Activated gamma-delta T cell treated with Interleukin-2 at 50 U/mL for 16 hours (primary cell): Measurements from ENCODE around the gene CNOT2.
"Not testable (repeated sequence)": the region's sequence is repeated elsewhere in the genome, so short reads cannot be mapped to it uniquely, and the experiment has no call there.

ENCODE experiments used
- DNase-seq: peaks from one replicate; pipeline ENCODE4 v3.0.0-alpha.2; 2020

CNOT2 gene

GRCh38 chr12:70367258-70368141 lies 124.3 kb downstream of the CNOT2 start:
- no peak for DNase-seq

DNA sequence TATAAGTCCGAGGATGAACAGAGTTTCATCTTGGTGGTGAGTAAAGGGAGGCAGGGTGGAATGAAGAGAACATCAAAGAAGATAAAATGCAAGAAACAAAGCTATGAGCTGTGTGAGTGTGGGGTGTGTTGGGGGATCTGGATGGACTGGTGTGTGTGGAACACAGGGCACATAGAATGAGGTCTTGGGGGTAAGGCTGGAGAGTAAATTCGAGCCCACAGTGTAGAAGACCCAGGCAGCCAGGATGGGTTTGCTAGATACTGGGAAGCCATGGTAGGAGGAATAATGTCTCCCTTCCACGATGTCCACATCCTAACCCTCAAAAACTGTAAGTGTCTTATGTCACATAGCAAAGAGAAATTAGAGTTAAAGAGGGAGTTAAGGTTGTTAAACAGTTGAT lies 129.6 kb downstream of the CNOT2 start:
- DNase-seq: no peak

GRCh38 chr12:70379846-70380245 lies 136.6 kb downstream of the CNOT2 start:
- DNase-seq: no peak

DNA sequence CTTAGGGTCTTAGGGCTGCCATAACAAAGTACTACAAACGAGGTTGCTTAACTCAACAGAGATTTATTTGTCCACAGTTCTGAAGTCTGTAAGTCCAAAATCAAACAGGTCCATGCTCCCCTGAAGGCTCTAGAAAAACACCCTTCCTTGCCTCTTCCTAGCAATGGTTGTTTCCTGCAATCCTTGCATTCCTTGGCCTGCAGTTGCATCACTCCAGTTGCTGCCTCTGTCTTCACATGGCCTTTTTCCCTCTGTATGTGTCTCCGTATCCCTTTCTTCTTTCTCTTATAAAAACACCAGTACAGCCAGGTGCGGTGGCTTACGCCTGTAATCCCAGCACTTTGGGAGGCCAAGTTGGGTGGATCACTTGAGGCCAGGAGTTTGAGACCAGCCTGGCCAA lies 140.3 kb downstream of the CNOT2 start:
- no peak for DNase-seq

GRCh38 chr12:70383886-70384285 lies 140.7 kb downstream of the CNOT2 start:
- no peak for DNase-seq

DNA sequence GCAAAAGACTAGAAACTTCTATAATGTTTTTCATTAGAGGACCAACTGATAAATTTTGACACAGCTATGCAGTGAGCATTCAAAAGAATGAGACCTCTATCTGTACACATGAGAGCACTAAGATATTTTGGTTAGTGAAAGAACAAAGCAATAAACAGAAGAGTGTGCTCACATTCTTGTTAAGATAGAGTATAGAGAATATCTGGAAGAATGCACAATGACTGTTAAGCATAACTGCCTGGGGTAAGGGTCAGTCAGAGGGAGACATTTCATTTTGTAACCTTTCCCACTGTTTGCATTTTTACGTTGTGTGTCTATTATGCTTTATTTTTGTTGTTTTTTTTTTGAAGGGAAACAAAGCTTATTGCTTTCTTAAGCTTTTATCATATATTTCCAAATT lies 143.5 kb downstream of the CNOT2 start:
- no peak for DNase-seq

- DNase-seq: no peak
Observed at GRCh38 chr12:70389678-70390077, 146.4 kb downstream of the CNOT2 start.

- DNase-seq: not testable (repeated sequence)
Observed at GRCh38 chr12:70392631-70393030, 149.4 kb downstream of the CNOT2 start.

- no peak for DNase-seq
Observed at GRCh38 chr12:70393787-70394499, 150.7 kb downstream of the CNOT2 start.

- DNase-seq: no peak
Observed at GRCh38 chr12:70398002-70398401, 154.8 kb downstream of the CNOT2 start.

DNA sequence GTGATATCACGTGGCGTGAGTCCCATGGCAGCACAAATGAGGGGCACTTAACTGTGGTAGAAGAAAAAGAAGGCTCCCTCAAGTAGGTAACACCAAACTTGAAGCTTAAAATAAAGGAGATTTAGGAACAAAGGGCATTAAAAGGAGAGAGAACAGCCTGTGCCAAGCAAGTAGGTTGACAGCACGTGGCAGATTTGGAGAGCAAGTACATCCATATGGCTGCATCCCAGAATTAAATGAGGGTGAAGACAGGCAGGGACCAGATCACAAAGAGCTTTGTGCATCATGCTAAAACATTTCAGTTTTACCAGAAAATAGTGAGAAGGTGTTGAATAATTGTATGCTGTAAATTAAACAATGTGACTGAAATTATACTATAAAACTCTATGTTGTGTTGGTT lies 155.6 kb downstream of the CNOT2 start:
- DNase-seq: no peak

- no peak for DNase-seq
Observed at GRCh38 chr12:70399311-70399710, 156.1 kb downstream of the CNOT2 start.

DNA sequence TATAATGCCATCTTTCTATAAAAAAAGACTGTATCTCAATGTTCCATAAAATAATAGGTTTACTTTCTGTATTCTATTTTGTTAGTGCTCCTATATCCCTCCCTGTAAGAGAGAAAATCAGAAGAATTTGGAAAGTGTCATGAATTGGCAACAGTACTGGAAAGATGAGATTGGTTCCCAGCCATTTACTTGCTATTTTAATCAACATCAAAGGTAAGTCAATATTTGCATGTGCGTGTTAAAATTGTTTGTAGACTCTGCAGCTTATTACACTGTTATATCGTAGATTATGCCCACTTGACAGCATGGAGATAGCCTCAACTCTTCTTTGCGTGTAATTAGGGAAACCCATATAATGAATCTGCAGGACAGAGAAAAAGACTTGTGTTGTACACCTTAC lies 156.9 kb downstream of the CNOT2 start:
- DNase-seq: no peak

DNA sequence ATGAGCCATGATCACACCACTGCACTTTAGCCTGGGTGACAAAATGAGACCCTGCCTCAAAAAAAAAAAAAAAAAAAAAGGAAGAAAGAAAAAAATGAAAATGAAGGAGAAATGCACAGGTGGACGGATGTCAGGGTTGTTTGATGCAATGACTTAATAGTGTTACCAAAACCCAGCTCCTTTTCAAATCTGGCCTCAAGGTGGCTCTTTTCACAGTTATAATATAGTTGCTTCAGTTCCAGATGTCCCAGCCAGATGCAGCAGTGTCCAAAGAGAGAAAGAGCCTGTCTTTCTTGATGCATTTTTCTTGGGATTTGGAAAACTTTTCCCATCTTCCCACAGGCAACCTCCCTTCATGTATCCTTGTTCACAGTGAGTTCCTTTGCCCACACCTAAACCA lies 159.4 kb downstream of the CNOT2 start:
- DNase-seq: no peak

DNA sequence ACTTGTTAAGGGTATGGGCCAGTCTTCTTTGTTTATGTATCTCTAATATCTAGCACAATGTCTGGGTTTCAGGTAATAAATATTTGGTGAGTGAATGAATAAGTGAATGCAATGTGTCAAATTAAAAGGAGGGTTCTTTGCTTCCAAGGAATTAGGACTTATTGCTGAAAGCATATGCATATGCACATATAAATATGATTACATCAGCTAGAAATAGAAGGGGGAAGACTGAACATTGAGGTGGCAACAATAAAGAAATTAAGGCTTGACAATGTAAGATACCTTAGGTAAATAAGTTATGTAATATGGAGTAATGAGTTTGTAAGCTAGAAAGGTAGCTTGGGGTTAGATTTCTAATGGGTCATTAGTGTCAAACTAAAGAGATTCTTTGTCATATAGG lies 160.6 kb downstream of the CNOT2 start:
- DNase-seq: no peak
